Endothelial cell of umbilical vein (primary cell): ENCODE measurements around the gene TENT4B.

Source experiments
- EZH2 ChIP-seq: IDR thresholded peaks from 2 replicates; pipeline ENCODE4 v1.6.1; 2012; ENCODE audit warnings: borderline replicate concordance, low read depth, mild to moderate bottlenecking, moderate library complexity, low read length, inconsistent platforms; ENCODE audit not compliant: severe bottlenecking
- FOS ChIP-seq: IDR thresholded peaks from 2 replicates; pipeline ENCODE4 v1.6.1; 2011; ENCODE audit warnings: mild to moderate bottlenecking, low read length, moderate library complexity, borderline replicate concordance; ENCODE audit not compliant: insufficient read depth
- GATA2 ChIP-seq: IDR thresholded peaks from 2 replicates; pipeline ENCODE4 v1.7.0; 2011; ENCODE audit warnings: low read depth, mild to moderate bottlenecking, moderate library complexity, mixed read lengths, low read length; ENCODE audit not compliant: insufficient read length, insufficient read depth
- JUN ChIP-seq: IDR thresholded peaks from 2 replicates; pipeline ENCODE4 v1.6.1; 2011; ENCODE audit warnings: borderline replicate concordance, low read depth; ENCODE audit not compliant: insufficient read length, insufficient read depth
- POLR2A ChIP-seq: IDR thresholded peaks from 2 replicates; pipeline ENCODE4 v1.6.1; 2012; ENCODE audit warnings: low read depth, mild to moderate bottlenecking, control low read depth, low read length
- POLR2AphosphoS5 ChIP-seq: IDR thresholded peaks from 2 replicates; pipeline ENCODE4 v1.6.1; 2012; ENCODE audit warnings: low read depth, mild to moderate bottlenecking, control low read depth, low read length, moderate library complexity; ENCODE audit not compliant: insufficient read depth
- TF ChIP-seq, protein P1 (sequence below), 2 donors: IDR thresholded peaks; 1 replicate in 1 of 2; 2 replicates in 1 of 2; pipeline ENCODE4 v1.5.1; 2011; ENCODE audit warnings: low read length in 2 of 2, mild to moderate bottlenecking in 2 of 2, moderate library complexity in 2 of 2, control low read depth in 1 of 2, inconsistent platforms in 1 of 2, low read depth in 1 of 2; ENCODE audit not compliant: insufficient read depth in 1 of 2; ENCODE audit errors: extremely low read depth in 1 of 2
- TF ChIP-seq, protein P2 (sequence below): IDR thresholded peaks from 2 replicates; pipeline ENCODE4 v1.6.1; 2011; ENCODE audit not compliant: insufficient read depth, insufficient read length

DNA sequence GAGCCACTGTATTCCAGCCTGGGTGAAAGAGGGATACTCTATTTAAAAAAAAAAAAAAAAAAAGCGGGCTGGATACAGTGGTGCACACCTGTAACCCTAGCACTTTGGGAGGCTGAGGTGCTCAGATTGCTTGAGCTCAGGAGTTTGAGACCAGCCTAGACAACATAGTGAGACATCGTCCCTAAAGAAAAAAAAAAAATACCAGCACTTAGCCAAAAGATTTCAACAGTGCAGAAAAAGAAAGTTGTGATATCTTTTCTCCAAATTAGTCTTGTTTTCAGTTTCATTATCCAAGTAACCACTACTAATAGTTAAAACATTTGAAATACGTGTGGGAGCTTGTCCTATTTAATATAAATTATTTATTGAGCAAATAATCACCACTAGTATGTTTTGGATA, 48.7 kb downstream of the TENT4B start:
- TF ChIP-seq EZH2 (no peak), FOS (no peak), POLR2A (no peak), JUN (no peak), POLR2AphosphoS5 (no peak), GATA2 (no peak)
- TF ChIP-seq, protein P1, sequence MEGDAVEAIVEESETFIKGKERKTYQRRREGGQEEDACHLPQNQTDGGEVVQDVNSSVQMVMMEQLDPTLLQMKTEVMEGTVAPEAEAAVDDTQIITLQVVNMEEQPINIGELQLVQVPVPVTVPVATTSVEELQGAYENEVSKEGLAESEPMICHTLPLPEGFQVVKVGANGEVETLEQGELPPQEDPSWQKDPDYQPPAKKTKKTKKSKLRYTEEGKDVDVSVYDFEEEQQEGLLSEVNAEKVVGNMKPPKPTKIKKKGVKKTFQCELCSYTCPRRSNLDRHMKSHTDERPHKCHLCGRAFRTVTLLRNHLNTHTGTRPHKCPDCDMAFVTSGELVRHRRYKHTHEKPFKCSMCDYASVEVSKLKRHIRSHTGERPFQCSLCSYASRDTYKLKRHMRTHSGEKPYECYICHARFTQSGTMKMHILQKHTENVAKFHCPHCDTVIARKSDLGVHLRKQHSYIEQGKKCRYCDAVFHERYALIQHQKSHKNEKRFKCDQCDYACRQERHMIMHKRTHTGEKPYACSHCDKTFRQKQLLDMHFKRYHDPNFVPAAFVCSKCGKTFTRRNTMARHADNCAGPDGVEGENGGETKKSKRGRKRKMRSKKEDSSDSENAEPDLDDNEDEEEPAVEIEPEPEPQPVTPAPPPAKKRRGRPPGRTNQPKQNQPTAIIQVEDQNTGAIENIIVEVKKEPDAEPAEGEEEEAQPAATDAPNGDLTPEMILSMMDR (IDR thresholded peaks at IDR 0.05; ENCODE audit: extremely low read depth in 1 of 2, insufficient read depth in 1 of 2, low read depth in 1 of 2, low read length in 2 of 2): no peak
- TF ChIP-seq, protein P2, sequence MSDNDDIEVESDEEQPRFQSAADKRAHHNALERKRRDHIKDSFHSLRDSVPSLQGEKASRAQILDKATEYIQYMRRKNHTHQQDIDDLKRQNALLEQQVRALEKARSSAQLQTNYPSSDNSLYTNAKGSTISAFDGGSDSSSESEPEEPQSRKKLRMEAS: no peak
